ENCODE data around the gene MRPL34. TPM values are rescaled to one million over a fixed set of nuclear protein-coding genes. Genes with fewer than 3 reads are reported as not detected.
A peak's percentile ranks its signal among the peaks of the same experiment; 100 is the strongest.

MRPL34 gene
- total RNA-seq, 1 donor from 2014 or later = 136 TPM

DNA sequence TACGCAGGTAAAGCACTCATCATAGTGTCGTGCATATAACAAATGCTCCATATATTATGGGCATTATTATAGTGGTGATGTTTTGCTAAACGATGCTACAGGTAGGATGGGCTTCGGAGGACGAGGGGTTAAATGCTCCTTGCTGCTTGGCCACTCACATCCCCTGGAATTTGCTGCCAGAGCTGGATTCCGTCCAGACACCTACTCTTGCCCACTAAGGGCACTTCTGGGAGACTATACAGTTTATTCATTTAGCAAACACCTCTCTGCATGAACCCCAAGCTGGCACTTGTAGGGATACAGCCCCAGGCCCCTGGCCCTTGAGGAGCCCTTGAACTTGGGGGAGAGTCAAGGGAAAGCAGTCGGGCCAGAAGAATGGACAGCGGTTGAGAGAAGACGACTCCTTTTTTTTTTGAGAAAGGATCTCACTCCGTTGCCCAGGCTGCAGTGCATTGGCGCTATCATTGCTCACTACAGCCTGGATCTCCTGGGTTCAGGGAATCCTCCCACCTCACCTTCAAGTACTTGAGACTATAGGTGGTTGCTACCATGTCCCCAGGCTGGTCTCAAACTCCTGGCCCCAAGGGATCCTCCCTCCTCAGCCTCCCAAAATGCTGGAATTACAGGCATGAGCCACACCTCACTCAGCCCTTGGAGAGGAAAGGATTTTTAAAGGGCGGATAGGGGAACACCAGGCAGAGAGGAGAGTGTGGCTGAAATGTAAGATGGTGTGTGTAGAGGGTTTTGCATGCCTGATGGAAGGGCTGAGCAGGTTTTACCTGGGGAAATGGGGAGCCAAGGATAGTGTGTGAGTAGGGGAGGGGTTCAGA, 1.1 kb upstream of the MRPL34 start:
- intact Hi-C loops (cut with DNase I) = loop anchor here (5.0 kb wide), 1 partner anchor 33 kb away; the partner anchor contains the start of gene GTPBP3

DNA sequence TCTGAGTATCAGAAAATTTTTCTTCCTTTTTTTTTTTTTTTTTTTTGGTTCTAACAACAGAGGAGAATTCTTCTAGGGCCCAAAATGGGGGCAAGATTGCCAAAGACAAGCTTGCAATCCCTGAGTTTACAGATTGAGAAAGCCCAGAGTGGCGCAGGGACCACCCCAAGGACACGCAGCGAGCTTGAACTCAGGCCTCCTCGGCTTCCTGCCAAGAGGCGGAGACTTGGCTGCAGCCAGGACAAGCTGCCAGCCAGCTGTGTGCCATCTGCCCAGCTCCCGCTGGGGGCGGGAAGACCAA, 506 bp upstream of the MRPL34 start:
- intact Hi-C loops (cut with DNase I) = no loop called here
- no peak for DNase-seq (ENCODE audit: low spot score)

More for the DNA sequence above, 1.1 kb upstream of the MRPL34 start:
- DNase-seq (ENCODE audit: low spot score) = no peak

DNA sequence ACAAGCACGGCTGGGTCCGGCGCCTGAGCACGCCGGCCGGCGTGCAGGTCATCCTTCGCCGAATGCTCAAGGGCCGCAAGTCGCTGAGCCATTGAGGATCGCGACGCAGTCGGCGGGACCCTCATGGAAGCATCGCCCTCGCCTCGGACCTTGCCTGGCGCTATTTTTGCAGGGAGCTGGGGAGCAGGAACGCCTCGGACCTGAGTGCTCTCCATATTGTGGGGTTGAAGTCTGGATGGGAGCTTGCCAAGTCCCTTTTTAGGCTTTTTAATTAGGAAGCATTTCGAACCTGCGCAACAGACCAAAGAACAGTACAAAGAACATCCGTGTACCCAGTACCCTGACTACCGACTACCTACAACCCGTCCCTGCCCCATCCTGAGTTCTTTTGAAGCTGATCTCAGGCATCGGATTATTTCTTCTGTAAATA, 628 bp downstream of the MRPL34 start:
- intact Hi-C loops (cut with DNase I) = no loop called here

DNA sequence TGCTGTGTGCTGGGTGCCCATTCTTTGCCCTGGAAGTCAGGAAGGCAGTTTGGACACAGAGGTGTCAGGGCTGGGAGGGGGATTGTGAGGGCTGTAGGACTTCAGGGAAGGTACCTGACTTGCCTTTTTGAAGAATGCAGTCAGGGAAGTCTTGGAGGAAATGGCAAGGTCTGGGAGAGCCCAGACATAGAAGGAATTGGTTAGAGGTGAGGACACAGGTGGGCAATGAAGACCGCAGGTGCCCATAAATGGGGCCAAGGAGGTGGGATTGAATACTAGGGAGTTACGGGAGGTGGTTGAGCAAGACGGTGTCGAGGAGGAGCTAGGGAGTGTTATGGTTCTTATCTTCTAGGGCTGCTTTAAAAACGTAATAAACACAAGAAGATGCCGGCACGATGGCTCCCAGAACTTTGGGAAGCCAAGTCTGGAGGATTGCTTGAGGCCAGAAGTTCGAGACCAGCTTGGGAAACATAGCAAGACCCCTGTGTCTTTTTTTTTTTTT, 2.3 kb downstream of the MRPL34 start:
- intact Hi-C loops (cut with DNase I) = no loop called here

More for the DNA sequence above, 628 bp downstream of the MRPL34 start:
- DNase-seq (ENCODE audit: low spot score) = no peak

DNA sequence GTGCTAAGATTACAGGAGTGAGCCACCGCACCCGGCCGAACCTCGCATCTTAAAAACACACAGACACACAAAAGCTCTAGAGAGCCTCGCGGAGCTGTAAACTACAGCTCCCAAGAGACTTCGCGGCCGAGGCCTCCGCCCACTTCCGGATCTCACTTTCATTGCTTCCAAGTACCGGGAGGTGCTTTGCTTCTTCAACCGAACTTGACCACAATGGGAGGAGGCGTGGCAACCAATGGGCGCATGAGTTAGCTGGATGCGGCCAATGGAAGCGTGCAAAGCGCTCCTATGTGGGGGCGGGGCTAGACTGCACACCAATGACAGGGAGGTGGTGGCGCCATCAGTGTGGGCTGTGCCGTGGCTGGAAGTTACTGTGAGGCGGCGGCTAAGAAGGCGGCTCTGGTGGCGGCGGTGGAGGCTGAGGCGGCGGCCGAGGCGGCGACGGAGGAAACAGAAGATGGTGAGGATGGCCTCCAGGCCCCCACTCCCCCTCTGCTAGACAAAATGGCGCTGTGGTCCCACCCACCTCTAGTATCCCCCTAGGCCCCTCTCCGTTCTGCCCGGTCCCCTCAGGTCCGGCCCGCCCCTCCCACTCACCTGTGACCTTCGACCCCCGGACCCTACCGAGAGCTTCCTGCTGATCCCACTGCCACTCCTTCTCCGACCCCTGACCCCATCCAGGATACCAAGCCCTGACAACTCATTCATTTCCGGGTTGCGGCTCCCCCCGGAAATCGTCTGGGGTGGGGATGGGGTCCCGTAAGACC, 3.7 kb downstream of the MRPL34 start, which contains the start of gene DDA1:
DDA1 (plus strand) TSS at position 366 of the 767 bp plus-strand sequence; CDS start at position 458, 92 bp downstream.
- intact Hi-C loops (cut with DNase I) = no loop called here
- DNase-seq (ENCODE audit: low spot score) = peak; percentile 100

More for the DNA sequence above, 2.3 kb downstream of the MRPL34 start:
- DNase-seq (ENCODE audit: low spot score) = no peak

DNA sequence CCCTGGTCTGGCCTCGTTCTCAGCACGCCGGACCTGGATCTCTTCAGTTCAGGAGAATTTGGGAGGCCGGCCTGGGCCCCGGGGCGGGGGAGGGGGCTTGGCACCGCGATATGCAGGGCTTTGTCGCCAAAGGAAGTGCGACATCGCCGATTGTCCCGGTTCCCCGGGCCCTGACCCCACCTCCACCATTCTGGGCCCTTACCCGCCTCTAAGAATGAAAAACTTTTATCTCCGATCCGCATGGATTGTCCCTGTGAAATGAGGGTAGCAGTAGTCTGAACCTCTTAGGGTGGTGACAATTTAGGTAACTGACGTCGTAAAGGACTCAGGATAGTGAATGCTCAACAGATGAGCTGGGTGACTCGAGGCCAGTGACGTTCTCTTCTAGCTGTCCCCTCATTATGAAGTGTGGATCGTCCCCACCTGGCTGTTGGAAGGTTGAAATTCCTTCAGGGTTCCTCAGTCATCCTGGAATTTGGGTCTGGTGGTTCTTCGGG, 4.3 kb downstream of the MRPL34 start:
- DNase-seq (ENCODE audit: low spot score) = no peak
- intact Hi-C loops (cut with DNase I) = no loop called here

DNA sequence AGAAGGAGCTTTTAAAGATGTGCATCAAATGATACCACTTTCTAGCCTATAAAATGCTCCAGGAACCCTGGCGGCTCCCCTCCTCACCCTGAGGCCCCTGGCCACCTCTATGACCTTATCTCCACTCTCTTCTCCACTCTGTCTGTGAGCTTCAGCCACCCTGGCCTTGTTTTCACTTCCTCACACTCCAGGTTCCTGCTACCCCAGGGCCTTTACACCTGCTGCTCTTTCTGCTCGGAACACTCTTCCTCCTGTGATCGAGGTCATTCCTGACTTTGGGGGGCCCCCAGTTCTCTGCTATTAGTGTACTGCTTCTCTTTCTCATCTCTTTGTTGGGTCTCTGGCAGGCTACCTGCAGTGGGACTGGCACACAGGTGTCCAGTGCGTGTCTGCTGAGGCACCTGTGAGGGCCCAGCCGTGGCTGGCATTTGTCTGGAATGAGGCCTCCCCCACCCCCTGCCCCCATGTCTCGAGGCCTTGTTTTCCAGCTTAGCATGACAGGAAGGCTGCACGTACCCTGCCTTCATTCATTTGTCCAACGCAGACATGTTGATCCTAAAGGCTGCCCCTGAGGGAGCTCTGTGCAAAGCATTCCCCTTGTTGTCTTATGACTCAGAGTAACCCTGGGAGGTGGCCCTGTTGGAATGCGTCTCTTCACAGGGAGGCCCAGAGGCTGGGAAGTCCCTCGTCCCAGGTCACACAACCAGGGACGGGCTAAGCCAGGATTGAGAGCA, 6.0 kb downstream of the MRPL34 start:
- DNase-seq (ENCODE audit: low spot score) = no peak
- intact Hi-C loops (cut with DNase I) = no loop called here

DNA sequence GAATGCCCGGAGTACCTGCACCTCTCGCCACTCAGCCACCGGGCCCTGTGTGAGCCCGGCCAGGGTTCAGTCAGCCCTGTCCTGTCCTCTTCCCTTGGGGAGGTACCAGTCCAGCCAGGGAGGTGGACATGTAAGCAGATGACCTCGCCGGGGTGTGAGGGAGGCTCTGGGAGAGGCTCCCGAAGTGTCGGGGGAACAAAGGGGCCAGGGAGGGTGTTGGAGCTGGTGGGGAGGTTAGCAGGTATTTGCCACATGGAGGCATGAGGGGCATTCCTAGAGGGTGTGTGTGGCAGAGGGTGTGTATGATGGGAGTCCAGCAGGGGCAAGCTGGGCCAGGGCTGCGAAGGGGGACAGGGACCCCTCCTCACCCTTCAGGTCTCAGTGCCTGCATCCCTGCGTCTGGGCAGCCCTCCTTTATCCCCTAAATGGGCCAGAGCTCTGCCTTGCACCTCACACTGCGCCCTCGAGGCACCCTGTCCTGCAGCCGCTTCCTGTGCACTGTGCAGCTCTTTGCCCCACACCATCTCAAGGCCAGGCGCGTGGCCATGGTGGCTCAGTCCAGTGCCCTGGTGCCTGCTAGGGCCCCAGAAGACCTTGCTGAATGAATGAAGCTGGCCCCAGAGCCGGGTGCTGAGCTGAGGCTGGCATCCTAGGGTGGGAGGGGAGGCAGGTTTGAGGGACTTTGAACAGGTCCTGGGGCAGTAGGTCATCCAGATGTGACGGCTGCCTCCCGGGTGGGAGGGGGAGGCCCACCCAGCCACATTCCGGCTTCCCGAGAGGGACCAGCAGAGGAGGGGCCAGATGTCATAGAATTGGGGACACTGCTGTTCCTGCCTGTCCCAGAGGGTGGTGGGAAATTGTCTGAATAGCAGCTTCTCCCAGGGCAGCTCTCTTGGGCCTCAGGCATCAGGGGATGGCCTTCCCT, 6.8 kb downstream of the MRPL34 start:
- intact Hi-C loops (cut with DNase I) = no loop called here
- DNase-seq (ENCODE audit: low spot score) = no peak

DNA sequence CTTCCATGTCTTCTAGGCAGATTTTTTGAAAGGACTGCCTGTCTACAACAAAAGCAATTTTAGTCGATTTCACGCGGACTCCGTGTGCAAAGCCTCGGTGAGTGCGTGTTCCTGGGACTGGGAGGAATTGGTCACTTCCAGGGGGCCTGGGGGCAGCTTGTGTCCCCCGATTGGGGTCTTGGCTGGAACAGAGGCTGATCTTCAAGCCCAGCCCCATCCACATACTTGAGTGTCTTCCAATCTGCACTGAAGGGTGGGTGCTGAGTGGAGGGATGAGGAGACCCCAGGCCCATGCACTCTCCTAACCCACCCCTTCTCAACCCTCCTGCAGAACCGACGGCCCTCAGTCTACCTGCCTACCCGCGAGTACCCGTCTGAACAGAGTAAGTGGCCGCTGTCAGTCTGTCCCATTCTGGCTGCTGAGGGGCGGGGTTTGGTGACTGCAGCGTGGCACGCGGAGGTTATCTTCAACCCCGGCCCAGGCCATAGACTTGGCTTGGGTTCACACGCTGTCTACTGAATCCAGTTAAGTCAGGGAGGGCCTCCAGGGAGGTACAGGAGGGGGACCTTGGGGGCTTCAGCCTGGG, 8.4 kb downstream of the MRPL34 start:
- DNase-seq (ENCODE audit: low spot score) = no peak
- intact Hi-C loops (cut with DNase I) = no loop called here

DNA sequence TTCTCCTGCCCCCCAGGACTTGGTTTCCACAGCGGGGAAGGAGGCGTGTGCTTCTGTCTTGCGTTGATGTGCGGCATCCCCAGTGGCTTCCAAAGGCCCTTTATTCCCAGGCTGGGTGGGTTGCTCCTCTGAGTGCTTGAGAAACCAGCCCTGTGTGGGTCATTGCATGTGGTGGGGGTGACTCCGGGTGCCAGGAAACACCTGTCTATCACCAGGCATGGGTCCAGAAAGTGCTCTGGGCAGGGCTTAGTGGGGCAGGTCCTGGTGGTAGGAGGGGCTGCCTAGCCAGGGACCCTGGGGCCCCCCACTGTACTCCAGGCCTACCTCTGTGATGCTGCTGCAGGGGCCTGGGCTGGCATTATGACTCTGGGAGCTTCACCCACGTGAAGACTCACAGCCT, 13.3 kb downstream of the MRPL34 start:
- intact Hi-C loops (cut with DNase I) = no loop called here
- DNase-seq (ENCODE audit: low spot score) = no peak

DNA sequence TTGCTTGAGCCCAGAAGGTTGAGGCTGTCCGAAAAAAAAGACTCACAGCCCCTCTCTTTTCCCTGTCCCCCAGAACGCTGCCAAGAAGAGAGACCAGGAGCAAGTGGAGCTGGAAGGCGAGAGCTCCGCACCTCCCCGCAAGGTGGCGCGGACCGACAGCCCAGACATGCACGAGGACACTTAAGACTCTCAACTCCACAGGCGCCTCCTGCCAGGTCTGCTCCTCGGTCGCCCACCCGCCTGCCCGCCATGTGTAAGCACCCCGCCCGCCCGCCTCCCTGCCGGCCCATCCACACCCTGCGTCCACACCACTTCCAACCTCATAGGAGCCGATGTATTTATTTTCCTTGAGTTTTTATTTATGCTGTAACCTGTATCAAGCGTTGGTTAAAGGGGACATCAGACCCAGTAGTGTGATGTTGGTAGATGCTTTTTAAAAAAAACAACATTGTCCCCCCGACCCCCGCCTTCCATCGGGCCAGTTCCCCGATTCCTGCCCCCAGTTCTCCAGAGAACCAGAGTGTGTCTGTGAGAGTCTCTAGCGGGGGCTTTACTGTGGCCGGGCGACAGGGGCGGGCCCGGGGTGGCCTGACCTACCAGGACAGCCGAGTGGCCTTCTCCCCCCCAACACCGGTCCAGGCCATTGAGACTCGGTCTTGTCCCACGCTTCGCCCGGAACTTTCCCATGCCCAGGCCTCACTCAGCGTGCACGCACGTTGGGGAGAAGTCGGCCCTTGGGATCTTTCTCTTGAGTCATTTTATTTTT, 14.0 kb downstream of the MRPL34 start:
- DNase-seq (ENCODE audit: low spot score) = no peak
- intact Hi-C loops (cut with DNase I) = no loop called here

DNA sequence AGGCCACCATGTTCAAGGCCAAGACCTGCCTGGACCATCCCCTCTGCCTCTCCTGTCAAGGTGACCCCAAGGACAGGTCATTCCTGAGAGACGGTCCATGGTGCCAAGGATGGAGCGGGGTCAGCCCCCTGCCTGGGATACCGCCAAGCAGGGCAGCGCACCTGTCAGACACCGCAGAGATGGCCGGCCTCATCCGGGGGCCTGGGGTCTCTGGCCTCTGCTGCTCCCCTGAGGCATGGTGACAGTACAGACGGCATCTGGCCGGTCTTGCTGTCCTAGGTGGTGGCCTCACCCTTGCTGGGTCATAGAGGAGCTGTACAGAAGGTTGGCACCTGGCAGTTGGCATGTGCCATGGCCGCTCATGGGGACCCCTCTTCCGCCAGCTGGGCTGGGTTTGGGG, 14.8 kb downstream of the MRPL34 start:
- intact Hi-C loops (cut with DNase I) = no loop called here
- no peak for DNase-seq (ENCODE audit: low spot score)

DNA sequence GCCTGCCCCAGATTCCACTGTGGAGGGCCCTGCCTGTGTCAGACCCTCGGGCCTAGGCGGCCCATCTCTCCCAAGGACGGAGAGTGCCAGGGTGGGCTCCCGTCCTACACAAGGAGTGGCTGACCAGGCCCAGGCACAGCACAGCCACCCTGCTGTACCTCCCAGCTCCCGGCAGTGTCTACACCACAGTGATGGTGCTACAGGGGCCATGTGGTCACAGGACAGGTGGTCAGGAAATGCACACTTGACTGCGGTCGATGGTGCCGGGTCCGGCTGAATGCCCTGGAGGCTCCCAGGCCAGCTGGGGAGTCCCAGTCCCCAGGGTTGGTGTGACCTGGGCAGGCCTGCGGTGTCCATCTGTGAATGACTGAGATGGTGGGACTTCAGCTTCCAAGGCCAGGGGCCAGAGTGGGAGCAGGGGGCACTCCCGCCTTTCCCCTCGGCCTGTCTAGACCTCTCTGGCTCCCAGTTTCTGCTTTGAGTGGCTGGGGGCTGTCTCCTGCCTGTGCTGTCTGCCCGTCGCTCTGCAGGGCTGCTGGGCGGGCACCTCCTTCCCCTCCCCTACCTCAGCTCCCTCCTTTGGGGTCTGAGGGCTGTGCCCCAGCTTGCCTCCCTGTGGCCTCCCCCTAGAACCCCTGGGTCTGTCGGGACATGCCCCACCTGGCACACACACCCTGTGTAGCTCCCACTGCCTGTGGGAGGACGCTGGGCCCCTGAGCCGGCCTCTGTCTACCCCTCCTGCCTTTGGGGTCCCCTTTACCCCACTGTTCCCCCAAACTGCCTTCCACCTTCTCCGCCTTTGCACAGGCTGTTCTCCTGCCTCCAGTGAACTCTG, 16.2 kb downstream of the MRPL34 start:
- intact Hi-C loops (cut with DNase I) = no loop called here
- no peak for DNase-seq (ENCODE audit: low spot score)

DNA sequence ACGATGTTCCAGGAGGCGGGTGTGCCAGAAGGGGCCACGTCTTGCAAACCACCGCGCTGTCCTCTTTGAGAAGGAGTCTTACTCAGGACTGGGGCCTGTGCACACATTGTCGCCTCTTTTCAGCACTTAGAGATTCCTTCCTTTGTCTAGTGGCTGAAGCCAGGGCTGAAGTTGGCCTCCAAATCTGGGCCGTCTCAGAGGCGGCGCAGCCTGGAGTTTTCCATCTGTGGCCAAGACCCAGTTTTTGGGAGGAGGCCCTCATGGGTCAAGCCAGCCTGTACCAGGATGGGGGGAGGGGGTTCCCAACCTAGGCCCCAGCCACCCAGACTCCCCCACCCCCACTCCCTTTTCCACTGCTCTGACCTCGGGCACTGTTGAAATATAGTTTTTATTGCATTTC, 17.2 kb downstream of the MRPL34 start:
- DNase-seq (ENCODE audit: low spot score) = no peak
- intact Hi-C loops (cut with DNase I) = no loop called here

DNA sequence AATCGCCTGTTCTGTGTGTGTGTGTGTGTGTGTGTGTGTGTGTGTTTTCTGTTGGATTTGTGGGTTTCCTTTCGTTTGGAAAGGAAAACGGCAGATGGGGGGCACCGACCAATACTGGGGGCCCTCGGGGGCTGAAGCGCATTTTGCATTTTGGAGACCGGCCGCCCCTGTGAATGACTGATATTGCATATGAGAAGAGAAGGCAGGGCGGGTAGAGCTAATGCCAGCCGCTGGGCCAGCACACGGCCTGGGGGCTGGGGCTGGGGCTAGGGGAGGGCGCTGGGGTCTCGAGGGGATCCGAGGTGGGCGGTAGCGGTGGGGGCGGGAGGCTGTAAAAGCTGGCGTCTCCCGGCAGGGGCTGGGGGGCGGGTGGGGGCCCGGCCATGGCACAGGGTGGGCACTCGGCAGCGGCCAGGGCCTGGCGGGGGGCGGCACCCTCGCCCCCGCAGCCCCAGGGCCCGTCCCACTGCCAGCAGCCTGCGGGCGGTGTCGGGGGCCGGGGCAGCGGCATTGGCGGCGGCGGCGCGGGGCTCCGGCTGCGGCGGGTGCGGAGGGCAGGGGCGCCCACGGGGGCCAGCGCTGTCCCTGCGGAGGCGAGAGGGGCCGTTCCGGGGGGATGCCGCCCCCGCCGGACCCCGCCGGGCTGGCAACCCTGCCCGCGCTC, 17.8 kb downstream of the MRPL34 start:
- no peak for DNase-seq (ENCODE audit: low spot score)
- intact Hi-C loops (cut with DNase I) = no loop called here

DNA sequence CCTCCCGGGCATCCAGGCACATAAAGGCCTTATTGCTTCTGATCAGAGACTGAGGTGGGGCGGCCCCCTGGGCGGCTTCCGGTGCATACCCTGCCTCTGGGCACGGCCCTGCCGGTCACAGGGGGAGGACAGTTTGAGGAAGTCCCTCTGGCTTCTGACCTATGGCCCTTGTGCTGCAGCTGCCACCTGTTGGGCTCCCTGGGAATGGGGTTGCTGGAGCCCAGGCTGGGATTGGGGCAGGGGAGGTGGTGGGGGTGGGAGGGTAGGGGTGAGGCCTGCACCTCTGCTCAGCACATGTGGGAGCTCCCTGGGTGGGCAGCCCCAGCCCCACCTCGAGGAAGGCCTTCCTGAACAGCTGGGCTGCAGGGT, 18.3 kb downstream of the MRPL34 start:
- intact Hi-C loops (cut with DNase I) = no loop called here

More for the DNA sequence above, 18.3 kb downstream of the MRPL34 start:
- no peak for DNase-seq (ENCODE audit: low spot score)

All from cardiac septum (tissue), 1 donor.